ENCODE results near the gene ELMOD3.

DNA sequence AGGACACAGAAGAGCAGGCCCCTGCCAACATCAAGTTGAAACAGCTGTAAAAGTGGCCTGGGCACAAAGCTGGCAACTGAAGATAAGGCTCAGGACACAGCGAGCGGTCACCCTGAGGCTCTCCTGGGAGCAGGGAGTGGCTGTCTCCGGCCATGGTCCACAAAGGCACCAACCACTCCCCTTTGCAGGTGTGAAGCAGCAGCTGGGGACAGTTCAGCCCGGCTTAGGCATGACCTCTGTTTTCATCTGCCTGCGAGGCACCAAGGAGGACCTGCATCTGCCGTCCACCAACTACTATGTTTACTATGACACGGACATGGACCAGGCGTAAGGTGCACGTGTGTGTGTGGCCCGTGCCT is 39.7 kb upstream of the ELMOD3 start:
- no peak for TF ChIP-seq POLR2A (IDR thresholded peaks at IDR 0.05)
- TF ChIP-seq, protein P1, sequence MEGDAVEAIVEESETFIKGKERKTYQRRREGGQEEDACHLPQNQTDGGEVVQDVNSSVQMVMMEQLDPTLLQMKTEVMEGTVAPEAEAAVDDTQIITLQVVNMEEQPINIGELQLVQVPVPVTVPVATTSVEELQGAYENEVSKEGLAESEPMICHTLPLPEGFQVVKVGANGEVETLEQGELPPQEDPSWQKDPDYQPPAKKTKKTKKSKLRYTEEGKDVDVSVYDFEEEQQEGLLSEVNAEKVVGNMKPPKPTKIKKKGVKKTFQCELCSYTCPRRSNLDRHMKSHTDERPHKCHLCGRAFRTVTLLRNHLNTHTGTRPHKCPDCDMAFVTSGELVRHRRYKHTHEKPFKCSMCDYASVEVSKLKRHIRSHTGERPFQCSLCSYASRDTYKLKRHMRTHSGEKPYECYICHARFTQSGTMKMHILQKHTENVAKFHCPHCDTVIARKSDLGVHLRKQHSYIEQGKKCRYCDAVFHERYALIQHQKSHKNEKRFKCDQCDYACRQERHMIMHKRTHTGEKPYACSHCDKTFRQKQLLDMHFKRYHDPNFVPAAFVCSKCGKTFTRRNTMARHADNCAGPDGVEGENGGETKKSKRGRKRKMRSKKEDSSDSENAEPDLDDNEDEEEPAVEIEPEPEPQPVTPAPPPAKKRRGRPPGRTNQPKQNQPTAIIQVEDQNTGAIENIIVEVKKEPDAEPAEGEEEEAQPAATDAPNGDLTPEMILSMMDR (IDR thresholded peaks at IDR 0.05), result no peak
